Trophoblast cell (in vitro differentiated cells and primary cell): ENCODE results near the gene RDH12.

Experiments used
- DNase-seq, 2 donors: peaks; one replicate each; pipeline ENCODE4 v3.0.0-alpha.2; 2016
- H2AFZ ChIP-seq: 2 replicates; pipeline ENCODE4 v1.6.1; 2013; ENCODE audit warnings: low read length, moderate library complexity, mild to moderate bottlenecking; ENCODE audit not compliant: insufficient read depth, poor library complexity
- H2AK5ac ChIP-seq: 2 replicates; pipeline ENCODE4 v1.6.1; 2013; ENCODE audit warnings: mild to moderate bottlenecking, low read length
- H2BK120ac ChIP-seq: 2 replicates; pipeline ENCODE4 v1.6.1; 2013; ENCODE audit warnings: low read length, mild to moderate bottlenecking, moderate library complexity; ENCODE audit not compliant: insufficient read depth, poor library complexity
- H2BK12ac ChIP-seq: 2 replicates; pipeline ENCODE4 v1.6.1; 2013; ENCODE audit warnings: mild to moderate bottlenecking, low read length, moderate library complexity
- H2BK5ac ChIP-seq: 2 replicates; pipeline ENCODE4 v1.6.1; 2013; ENCODE audit warnings: low read length, low read depth, moderate library complexity, mild to moderate bottlenecking; ENCODE audit not compliant: poor library complexity
- H3K14ac ChIP-seq: 2 replicates; pipeline ENCODE4 v1.6.1; 2013; ENCODE audit warnings: mild to moderate bottlenecking, low read length
- H3K18ac ChIP-seq: 2 replicates; pipeline ENCODE4 v1.6.1; 2013; ENCODE audit warnings: mild to moderate bottlenecking, low read length
- H3K23ac ChIP-seq: 2 replicates; pipeline ENCODE4 v1.6.1; 2013; ENCODE audit warnings: low read length
- H3K27ac ChIP-seq: 2 replicates; pipeline ENCODE4 v1.5.1; 2013; ENCODE audit warnings: low read depth, mild to moderate bottlenecking, inconsistent platforms, low read length, moderate library complexity
- H3K27me3 ChIP-seq: 2 replicates; pipeline ENCODE4 v1.6.1; 2013; ENCODE audit warnings: inconsistent platforms, mild to moderate bottlenecking, low read length, moderate library complexity; ENCODE audit not compliant: insufficient read depth
- H3K36me3 ChIP-seq, 2 experiments: 1 replicate in 1 of 2; 2 replicates in 1 of 2; pipeline ENCODE4 v1.6.1; 2013; ENCODE audit warnings: low read length in 2 of 2, mild to moderate bottlenecking in 2 of 2, moderate library complexity in 1 of 2; ENCODE audit not compliant: insufficient read depth in 2 of 2, control insufficient read depth in 1 of 2
- H3K4ac ChIP-seq: 2 replicates; pipeline ENCODE4 v1.6.1; 2013; ENCODE audit warnings: low read depth, mild to moderate bottlenecking, low read length, moderate library complexity
- H3K4me1 ChIP-seq, 2 experiments: 1 replicate in 1 of 2; 2 replicates in 1 of 2; pipeline ENCODE4 v1.6.1; 2013; ENCODE audit warnings: low read length in 2 of 2, mild to moderate bottlenecking in 2 of 2, moderate library complexity in 1 of 2; ENCODE audit not compliant: insufficient read depth in 2 of 2, control insufficient read depth in 1 of 2
- H3K4me2 ChIP-seq: 2 replicates; pipeline ENCODE4 v1.6.1; 2013; ENCODE audit warnings: inconsistent platforms, mild to moderate bottlenecking, low read length, moderate library complexity
- H3K4me3 ChIP-seq: 2 replicates; pipeline ENCODE4 v1.5.1; 2013; ENCODE audit warnings: mild to moderate bottlenecking, low read depth, low read length, inconsistent platforms
- H3K79me1 ChIP-seq: one replicate; pipeline ENCODE4 v1.6.1; 2013; ENCODE audit warnings: low read length
- H3K79me2 ChIP-seq: 2 replicates; pipeline ENCODE4 v1.6.1; 2013; ENCODE audit warnings: low read length, mild to moderate bottlenecking; ENCODE audit not compliant: control insufficient read depth, insufficient read depth, poor library complexity
- H3K9ac ChIP-seq: 2 replicates; pipeline ENCODE4 v1.6.1; 2013; ENCODE audit warnings: mild to moderate bottlenecking, low read length
- H3K9me3 ChIP-seq: 2 replicates; pipeline ENCODE4 v1.6.1; 2013; ENCODE audit warnings: low read depth, mild to moderate bottlenecking, control low read depth, inconsistent platforms, low read length; ENCODE audit not compliant: insufficient read depth
- H4K12ac ChIP-seq: 2 replicates; pipeline ENCODE4 v1.6.1; 2013; ENCODE audit warnings: low read depth, mild to moderate bottlenecking, low read length, moderate library complexity
- H4K8ac ChIP-seq: 2 replicates; pipeline ENCODE4 v1.6.1; 2013; ENCODE audit warnings: low read depth, mild to moderate bottlenecking, low read length, moderate library complexity
- H4K91ac ChIP-seq: one replicate; pipeline ENCODE4 v1.6.1; 2013; ENCODE audit warnings: low read depth, mild to moderate bottlenecking, low read length, moderate library complexity
- WGBS: extraction: QIAGEN DNeasy Blood & Tissue Kit; methylation state at CpG from one replicate; pipeline ENCODE4 v1.1.7; 2013; ENCODE audit warnings: missing lambda C conversion rate; ENCODE audit not compliant: insufficient read length, insufficient coverage; ENCODE audit errors: extremely low coverage; 5-methylcytosine and 5-hydroxymethylcytosine counted together

RDH12 gene

GRCh38 chr14:67733616-67734015, 31.9 kb downstream of the RDH12 start:
- Histone ChIP-seq H3K79me1 (no peaks in the 10 kb centered on the region), H2AFZ (no peak overlapping the region), H3K4me1 (peaks cover 2 to 3% of the 10 kb centered on the region in 2 experiments), H3K9ac (no peak overlapping the region), H2BK12ac (no peak overlapping the region), H3K9me3 (no peaks in the 10 kb centered on the region), H4K12ac (no peak overlapping the region), H3K79me2 (no peaks in the 10 kb centered on the region), H3K4me2 (no peak overlapping the region), H3K14ac (no peak overlapping the region), H2AK5ac (no peak overlapping the region), H4K8ac (no peak overlapping the region), H3K27ac (no peak overlapping the region), H2BK5ac (no peak overlapping the region), H2BK120ac (no peak overlapping the region), H3K4me3 (no peak overlapping the region), H3K4ac (no peak overlapping the region), H3K27me3 (no peaks in the 10 kb centered on the region), H3K36me3 (no peaks in the 10 kb centered on the region), H3K23ac (peak overlapping the region; percentile 17), H3K18ac (no peak overlapping the region), H4K91ac (no peak overlapping the region)
- WGBS: no CpG with 5 or more reads among the region's 4 CpGs
- DNase-seq: no peak

- H3K27ac ChIP-seq: no peak overlapping the region
- H3K27me3 ChIP-seq: no peaks in the 10 kb centered on the region
- H3K4me3 ChIP-seq: no peak overlapping the region
- no peaks in the 10 kb centered on the region for H3K36me3 ChIP-seq
- no peak overlapping the region for H2BK120ac ChIP-seq
- H2BK5ac ChIP-seq: no peak overlapping the region
- no peak overlapping the region for H4K8ac ChIP-seq
- no peak overlapping the region for H4K12ac ChIP-seq
- H4K91ac ChIP-seq: no peak overlapping the region
- no peak overlapping the region for H3K14ac ChIP-seq
- H3K23ac ChIP-seq: no peak overlapping the region
- WGBS: no CpG with 5 or more reads among the region's 3 CpGs
- no peak overlapping the region for H2AFZ ChIP-seq
- DNase-seq: no peak
- no peak overlapping the region for H2AK5ac ChIP-seq
- no peaks in the 10 kb centered on the region for H3K4me1 ChIP-seq
- no peaks in the 10 kb centered on the region for H3K9me3 ChIP-seq
- no peak overlapping the region for H3K18ac ChIP-seq
- H3K79me2 ChIP-seq: no peaks in the 10 kb centered on the region
- no peak overlapping the region for H3K4ac ChIP-seq
- H3K9ac ChIP-seq: peak overlapping the region; percentile 7
- no peaks in the 10 kb centered on the region for H3K79me1 ChIP-seq
- no peak overlapping the region for H3K4me2 ChIP-seq
- no peak overlapping the region for H2BK12ac ChIP-seq
These were observed 33.0 kb downstream of the RDH12 start for GRCh38 chr14:67734675-67735074.

DNA sequence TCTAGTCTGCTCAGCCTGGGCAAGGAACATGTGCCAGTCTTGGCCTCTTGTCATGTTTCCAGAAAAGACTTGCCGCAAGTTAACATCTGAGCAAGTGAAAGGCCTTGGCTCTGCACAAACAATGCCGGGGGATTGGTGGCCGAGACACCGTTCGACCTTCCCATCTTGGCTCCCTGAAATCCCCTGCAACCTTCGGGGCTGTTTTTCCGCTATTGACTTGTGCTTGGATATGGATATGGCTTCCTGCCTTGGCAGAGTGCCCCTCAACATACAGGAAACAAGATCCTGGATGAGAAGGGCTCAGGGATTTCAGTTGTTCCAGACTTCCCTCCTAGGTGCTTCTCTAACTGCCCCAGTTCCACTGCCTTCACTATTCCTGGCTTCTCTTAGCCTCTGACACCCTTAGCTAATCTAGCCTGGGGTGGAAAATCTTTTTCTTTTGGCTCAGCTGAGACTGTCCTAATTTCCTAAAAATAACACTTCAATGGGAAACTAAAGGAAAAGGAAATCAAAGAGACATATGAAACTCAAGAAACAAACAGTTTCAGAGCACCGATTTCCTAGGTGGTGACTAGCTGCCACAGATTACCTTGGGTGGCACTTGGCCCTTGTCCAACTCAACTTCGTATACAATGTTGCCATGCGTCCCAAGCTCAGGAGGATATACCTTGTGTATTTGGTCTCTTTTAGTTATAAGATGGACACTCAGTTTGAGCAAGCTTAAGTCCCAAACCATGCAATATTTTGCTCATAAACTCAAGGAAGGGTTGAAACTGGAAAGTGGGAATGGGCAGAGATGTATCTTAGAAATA, 33.9 kb downstream of the RDH12 start:
- Histone ChIP-seq H3K4ac (no peak overlapping the region), H3K4me3 (no peak overlapping the region), H3K36me3 (no peaks in the 10 kb centered on the region), H4K8ac (no peak overlapping the region), H3K14ac (no peak overlapping the region), H3K4me2 (no peak overlapping the region), H3K27ac (no peak overlapping the region), H3K23ac (no peak overlapping the region), H3K79me2 (no peaks in the 10 kb centered on the region), H2AK5ac (no peak overlapping the region), H3K18ac (no peak overlapping the region), H3K27me3 (no peaks in the 10 kb centered on the region), H2BK120ac (no peak overlapping the region), H2BK12ac (no peak overlapping the region), H2AFZ (no peak overlapping the region), H2BK5ac (no peak overlapping the region), H3K4me1 (no peaks in the 10 kb centered on the region), H4K12ac (no peak overlapping the region), H4K91ac (no peak overlapping the region), H3K9ac (no peak overlapping the region), H3K9me3 (no peaks in the 10 kb centered on the region), H3K79me1 (no peaks in the 10 kb centered on the region)
- no peak for DNase-seq
- WGBS: no CpG with 5 or more reads among the region's 10 CpGs

DNA sequence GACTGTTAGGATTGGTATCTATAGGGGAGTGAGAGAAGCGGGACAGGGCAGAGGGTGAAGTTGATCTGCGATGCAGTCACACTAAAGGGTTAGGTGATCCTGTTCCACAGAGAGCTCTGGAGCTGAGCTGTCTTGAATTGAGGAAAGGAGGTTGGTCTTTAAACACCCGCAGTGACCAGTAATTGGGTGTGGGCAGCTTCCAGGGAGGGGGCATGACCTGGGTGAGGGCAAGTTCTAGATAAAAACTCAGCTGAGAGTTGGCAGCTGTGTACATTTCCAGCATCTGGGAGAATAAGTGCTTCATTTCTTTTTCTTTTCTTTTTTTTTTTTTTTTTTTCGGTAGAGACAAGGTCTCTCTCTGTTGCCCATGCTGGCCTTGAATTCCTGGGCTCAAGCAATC, 35.1 kb downstream of the RDH12 start:
- no peak overlapping the region for H2BK12ac ChIP-seq
- no peak overlapping the region for H4K8ac ChIP-seq
- no peak overlapping the region for H3K9ac ChIP-seq
- H3K4me2 ChIP-seq: no peak overlapping the region
- DNase-seq: no peak
- no peak overlapping the region for H2BK120ac ChIP-seq
- H3K27me3 ChIP-seq: no peaks in the 10 kb centered on the region
- no peaks in the 10 kb centered on the region for H3K4me1 ChIP-seq
- no peak overlapping the region for H3K14ac ChIP-seq
- no peaks in the 10 kb centered on the region for H3K79me2 ChIP-seq
- H2AFZ ChIP-seq: no peak overlapping the region
- no peak overlapping the region for H3K23ac ChIP-seq
- H3K79me1 ChIP-seq: no peaks in the 10 kb centered on the region
- no peak overlapping the region for H4K91ac ChIP-seq
- no peaks in the 10 kb centered on the region for H3K36me3 ChIP-seq
- H2AK5ac ChIP-seq: no peak overlapping the region
- no peak overlapping the region for H2BK5ac ChIP-seq
- H3K27ac ChIP-seq: no peak overlapping the region
- no CpG with 5 or more reads among the region's 4 CpGs for WGBS
- no peak overlapping the region for H3K4me3 ChIP-seq
- no peak overlapping the region for H4K12ac ChIP-seq
- no peak overlapping the region for H3K4ac ChIP-seq
- H3K9me3 ChIP-seq: no peaks in the 10 kb centered on the region
- no peak overlapping the region for H3K18ac ChIP-seq
